Activated CD4-positive, CD25-positive, alpha-beta regulatory T cell treated with anti-CD3 and anti-CD28 coated beads, Interleukin-2, amount 50 U/mL, for 24 hours (primary cell): ENCODE results near the gene CADM4.
"Not testable (repeated sequence)": the region's sequence is repeated elsewhere in the genome, so short reads cannot be mapped to it uniquely, and the experiment has no call there.

Source experiments
- ATAC-seq, 2 donors: fragments of 150-1000 bp; cut with Tn5 transposase; one replicate each; pipeline ENCODE4 v1.10.0; 2021; ENCODE audit warnings: mild to moderate bottlenecking in 1 of 2, moderate library complexity in 1 of 2

Gene CADM4, protein sequence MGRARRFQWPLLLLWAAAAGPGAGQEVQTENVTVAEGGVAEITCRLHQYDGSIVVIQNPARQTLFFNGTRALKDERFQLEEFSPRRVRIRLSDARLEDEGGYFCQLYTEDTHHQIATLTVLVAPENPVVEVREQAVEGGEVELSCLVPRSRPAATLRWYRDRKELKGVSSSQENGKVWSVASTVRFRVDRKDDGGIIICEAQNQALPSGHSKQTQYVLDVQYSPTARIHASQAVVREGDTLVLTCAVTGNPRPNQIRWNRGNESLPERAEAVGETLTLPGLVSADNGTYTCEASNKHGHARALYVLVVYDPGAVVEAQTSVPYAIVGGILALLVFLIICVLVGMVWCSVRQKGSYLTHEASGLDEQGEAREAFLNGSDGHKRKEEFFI

DNA sequence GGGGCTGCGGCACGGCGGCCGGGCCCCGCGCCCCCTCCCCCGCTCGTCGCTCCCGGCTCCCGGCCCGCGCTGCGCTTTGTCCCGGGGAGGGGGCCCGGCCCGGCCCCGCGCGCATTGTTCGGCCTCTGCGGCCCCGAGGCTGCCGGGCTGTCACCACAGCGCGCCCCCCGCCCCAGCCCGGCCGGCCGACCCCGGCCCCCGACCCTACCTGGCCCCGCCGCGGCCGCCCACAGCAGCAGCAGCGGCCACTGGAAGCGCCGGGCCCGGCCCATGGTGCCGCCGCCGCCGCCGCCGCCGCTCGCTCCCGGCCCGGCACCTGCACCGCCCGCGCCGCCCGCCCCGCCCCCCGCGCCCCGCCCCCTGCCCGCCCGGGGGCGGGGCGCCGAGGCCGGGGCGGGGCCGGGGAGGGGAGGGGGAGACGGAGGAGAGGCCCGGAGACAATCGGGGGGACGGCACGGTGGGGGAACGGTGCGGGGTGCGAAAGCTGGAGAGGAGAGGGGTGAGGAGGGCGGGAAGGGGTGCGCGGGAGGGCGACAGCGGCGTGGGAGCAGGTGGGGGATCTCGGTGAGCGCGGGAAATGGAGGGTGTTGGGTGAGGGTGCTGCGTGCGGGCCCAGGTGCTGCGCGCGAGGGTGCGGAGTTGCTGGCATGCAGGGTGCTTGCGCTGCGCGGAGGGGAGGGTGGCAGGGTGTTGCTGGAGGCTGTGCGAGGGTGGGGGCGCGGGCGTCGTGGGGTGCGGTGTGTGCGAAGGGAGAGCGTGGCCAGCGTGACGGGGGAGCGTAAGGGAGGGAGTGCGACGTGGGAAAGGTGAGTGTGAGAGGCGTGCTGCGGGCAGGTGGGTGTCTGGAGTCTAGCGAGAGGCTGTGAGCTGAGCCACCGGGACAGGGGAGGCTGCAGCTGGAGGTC lies at the start of gene CADM4:
Gene CADM4 (minus strand): TSS at position 332 of the 905 bp plus-strand sequence. CDS start 60 bp downstream, at position 272.
- ATAC-seq, result peak; percentile 75 to 83

DNA sequence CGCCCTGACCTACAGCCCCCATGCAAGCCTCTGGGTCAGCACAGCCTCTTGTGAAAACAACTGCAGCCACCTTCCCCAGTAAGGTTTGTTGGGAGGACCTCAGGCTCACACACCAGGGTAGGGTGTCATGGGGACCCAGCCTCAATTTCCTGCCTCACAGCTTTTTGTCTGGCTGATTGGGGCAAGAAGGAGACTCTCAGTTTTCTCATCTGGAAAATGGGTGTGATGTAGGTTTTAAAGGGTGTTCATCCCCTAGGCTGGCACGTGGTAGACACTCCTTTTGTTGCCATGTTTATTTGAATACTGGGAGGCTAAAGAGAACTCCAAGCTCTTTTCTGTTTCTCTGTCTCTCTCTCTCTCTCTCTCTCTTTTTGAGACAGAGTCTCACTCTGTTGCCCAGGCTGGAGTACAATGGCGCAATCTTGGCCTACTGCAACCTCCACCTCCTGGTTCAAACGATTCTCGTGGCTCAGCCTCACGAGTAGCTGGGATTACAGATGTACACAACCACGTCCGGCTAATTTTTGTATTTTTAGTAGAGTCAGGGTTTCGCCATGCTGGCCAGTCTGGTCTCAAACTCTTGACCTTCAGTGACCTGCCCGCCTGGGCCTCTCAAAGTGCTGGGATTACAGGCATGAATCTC lies 48.5 kb upstream of the CADM4 start:
- no peak for ATAC-seq

DNA sequence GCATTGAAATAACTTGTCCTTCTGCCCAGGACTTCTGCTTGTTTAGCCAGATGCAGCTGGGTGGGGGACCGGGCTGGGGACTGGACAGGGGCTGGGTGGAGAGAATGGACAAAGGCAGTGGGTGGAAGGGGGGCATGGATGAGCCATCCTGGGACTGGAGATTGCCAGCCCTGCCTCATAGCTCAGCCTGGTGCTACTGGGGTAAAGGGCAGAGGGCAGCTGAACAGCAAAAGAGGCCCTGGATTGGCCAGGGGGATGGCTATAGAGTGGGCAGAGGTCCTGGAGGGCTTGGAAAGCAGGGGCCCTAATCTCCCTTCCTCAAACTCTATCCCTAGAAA lies 48.0 kb upstream of the CADM4 start:
- ATAC-seq, result no peak

DNA sequence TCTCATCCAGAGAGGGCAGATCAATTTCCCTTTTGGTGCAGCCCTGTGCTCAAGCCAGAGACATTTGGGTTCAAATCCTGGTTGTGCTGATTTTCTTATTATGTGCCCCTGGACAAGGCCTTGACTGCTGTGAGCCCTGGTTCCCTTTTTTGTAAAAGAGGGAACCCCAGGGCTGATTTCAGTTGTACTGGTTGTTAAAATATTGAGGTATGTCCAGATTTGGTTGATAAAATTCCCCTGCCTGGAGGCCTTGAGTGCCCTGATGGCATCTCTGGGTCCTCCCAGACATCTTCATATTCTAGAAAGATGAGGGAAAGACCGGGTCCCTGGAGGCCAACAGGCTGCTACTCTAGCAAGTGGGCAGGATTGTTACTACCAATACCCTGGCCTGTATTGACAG lies 44.7 kb upstream of the CADM4 start:
- ATAC-seq, result no peak

DNA sequence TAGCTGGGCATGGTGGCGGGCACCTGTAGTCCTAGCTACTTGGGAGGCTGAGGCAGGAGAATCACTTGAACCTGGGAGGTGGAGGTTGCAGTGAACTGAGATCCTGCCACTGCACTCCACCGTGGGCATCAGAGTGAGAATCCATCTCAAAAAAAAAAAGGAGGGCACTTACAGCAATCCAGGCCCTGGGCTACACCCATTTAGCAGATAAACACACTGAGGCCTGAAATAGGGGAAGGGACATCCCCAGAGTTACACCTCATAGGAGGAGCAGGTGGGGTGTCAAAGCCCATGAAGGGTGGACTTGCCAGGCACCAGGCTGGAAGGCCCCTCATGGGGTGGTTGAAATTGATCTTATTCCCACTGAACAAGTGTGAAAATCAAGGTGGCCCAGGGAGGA lies 44.3 kb upstream of the CADM4 start:
- ATAC-seq, result no peak

DNA sequence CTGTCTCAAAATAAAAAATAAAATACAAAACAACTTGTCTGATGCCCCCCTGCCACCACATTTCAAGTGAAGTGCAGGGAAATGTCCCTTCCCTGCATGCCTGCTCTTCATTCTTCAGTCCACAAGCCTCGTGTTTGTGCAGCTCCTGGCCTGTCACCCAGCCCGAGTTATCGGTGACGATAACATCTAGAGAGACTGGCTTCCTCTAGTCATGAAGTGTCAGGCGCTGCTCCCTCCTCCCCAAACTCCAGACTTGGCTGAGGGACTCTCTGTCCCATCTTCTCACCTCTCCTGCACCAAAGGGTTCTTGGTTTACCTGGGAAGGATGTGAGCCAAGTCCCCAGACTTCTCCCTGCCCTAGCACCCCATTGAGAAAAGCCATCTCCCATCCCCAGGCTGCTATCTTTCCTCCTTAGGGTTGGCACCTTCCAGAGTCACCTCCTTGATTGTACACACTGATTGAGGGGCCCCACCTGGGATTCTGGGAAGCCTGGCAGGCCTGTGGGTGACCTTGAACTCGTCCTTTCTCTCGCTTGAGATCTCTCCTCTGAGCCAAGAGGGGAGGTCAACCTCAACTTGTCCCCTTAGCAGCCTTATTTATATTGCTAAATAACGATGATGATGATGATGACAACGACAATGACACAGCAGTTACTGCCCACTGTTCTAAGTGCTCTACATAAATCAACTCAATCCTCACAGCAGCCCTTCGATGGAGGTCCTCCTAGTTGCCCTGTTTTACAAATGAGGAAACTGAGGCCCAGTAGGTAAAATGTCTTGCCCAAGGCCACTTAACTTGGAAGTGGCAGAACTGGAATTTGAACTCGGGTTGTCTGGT lies 43.4 kb upstream of the CADM4 start:
- no peak for ATAC-seq

DNA sequence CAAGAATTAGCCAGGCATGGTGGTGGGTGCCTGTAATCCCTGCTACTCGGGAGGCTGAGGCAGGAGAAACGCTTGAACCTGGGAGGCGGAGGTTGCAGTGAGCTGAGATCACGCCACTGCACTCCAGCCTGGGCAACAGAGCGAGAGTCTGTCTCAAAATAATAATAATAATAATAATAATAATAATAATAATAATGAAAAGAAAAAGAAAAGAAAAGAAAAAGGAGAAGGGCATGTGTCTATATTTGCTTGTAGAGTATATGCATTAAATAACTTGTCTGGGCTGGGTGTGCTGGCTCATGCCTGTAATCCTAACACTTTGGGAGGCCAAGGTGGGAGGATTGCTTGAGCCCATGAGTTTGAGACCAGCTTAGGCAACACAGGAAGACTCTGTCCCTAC lies 42.6 kb upstream of the CADM4 start:
- not testable (repeated sequence) for ATAC-seq

DNA sequence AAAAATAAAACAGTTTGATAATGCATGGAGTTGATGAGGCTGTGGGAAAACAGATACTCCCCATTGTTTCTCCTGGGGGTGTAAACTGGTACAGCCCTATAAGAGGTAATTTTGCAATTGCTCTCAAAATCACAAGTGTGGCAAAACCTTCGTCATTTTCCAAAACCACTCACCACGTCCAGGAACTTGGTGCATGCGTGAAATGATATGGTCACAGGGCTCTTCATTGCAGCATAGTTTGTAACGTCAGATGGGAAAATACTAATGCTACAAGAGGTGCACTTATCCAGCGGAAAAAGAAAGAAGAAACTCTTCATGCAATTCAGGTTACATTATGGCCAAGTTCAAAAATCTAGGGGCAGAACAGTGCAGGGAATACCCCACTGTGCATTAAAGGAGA lies 42.2 kb upstream of the CADM4 start:
- no peak for ATAC-seq

DNA sequence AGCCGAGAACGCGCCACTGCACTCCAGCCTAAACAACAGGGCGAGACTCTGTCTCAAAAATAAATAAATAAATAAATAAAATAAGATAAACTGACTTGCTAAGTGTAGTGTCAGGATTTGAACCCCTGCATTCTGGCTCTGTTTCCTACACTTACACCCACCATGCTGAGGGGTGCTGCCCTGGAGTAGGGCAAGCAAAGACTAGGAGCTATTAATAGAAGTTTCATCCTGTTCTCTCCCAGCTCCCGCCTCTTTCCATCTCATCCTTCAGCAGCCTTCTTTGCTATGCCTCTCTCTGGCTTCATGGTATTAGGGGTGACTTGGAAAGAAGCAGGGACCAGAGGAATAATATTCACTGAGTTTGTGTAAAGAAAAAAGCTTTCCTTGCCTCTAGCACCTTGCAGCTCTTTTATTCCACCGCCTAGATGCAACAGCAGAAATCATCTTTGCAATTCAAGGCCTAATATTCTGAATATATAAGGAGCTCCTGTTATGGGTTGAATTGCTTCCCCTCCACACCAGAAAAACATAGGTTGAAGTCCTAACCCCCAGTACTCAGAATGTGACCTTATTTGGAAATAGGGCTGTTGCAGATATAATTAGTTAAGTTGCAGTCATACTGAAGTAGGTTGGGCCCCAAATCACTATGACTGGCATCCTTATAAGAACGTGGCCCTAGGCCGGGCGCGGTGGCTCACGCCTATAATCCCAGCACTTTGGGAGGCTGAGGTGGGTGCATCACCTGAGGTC lies 39.0 kb upstream of the CADM4 start:
- ATAC-seq, result no peak

DNA sequence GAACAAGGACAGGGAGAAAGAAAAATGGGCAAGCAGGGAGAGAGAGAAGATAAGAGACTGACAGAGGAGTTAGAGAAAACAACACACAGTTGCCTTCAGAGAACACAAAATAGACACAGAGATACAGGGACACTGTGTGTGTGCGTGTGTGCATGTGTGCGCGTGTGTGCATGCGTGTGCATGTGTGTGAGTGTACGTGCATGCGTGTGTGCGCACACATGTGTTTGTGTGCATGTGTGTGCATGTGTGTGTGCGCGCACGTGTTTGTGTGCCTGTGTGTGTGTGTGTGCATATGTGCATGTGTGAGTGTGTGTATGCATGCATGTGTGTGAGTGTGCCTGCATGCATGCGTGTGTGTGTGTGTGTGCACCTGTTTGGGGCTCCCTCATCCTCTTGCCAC lies 36.3 kb upstream of the CADM4 start:
- ATAC-seq, result no peak

DNA sequence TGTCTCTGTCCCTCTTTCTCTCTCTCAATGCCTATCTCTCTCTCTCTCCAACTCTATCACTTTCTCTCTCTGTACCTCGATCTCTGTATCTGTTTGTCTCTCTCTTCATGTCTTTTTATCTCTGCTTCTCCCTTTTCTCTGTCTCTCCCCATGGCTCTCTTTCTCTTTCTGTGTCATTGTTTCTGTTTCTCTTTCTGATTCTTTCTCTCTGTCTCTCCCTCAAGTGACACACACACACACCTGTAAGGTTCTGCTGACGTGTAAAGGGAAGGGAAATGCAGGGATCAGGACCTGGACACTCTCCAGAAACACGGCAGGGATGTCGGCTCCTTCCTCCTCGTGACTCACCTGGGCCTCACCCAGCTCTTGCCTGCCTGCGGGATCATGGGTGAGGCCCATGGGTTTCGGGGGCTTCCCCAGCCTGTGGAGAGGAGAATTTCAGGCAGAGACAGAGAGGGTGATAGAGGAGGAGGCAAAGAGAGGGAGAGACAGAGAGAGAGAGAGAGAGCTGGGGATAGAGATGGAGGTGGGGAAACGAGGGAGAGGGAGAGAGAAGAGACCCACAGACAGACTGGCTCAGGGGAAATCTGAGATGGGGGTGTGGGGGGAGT lies 35.7 kb upstream of the CADM4 start:
- peak; percentile 64 to 72 for ATAC-seq

DNA sequence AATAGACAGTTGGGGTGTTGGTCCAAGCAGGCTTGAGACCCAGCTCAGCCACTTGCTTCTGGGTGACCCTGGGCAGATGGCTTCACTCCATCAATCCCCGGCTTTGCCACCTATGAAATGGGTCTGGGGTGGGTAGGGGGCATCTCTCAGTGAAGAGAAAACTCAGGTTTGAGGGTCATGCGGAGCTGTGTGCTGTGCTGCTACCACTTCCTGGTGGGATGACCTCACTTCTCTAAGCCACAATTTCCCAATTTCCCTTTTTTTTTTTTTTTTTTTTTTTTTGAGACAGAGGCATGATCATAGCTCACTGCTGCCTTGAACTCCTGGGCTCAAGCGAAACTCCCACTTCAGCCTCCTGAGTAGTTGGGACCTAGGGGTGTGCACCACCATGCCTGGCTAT lies 34.9 kb upstream of the CADM4 start:
- ATAC-seq, result no peak

DNA sequence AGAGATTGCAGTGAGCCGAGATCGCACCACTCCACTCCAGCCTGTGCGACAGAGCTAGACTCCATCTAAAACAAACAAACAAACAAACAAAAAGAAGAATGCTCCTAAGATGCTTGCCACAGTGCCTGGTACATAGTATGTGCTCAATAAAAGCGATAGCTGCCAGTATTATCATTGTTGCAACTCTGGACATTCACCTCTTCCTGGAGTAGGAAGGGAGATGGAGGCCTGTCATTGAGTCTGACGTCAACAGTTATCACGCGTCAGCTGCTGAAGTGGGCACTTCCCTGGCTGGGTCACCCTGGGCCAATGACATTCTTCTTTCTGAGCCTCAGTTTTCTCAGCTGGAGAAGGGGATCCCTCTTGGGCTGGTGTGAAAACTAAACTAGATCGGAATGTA lies 34.5 kb upstream of the CADM4 start:
- no peak for ATAC-seq

DNA sequence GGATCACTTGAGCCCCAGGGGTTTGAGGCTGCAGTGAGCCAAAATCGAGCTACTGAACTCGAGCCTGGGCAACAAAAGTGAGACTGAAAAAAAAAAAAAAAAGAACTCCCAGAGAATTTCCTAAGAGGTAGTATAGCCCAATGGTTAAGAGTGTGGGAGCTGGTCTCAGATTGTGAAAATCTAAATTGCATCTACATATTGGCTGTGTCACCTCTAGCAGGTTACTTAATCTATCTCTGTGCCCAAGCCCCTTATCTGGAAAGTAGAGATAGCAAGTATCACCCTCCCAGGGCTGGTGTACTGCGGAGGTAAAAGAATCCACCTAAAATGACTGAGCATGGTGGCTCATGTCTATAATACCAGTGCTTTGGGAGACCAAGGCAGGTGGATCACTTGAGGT lies 34.0 kb upstream of the CADM4 start:
- no peak for ATAC-seq

DNA sequence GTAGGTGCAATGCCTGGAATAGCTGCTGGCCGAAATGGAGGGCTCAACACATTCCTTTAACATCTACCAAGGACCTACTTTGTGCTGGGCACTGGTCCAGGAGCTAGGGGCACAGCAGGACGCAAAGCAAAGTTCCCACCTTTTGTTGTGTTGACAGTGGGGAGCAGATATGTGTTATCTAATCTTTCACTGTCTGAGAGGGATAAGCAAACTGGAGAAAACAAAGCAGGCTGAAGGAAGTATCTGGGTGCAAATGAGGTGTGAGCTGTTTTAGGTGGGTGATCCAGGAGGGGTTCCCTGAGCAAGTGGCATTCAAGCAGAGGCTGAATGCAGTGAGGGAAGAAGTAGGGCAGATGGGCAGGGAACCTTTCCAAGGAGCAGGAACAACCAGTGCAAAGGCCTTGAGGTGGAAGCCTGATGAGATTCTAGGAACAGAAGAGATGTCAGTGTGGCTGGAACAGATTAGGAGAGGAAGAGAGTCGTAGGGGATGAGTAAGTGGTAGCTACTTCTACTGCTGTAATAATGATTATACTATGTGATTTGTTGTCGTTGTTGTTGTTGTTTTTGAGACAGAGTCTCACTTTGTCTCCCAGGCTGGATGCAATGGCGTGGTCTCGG lies 32.5 kb upstream of the CADM4 start:
- no peak for ATAC-seq

DNA sequence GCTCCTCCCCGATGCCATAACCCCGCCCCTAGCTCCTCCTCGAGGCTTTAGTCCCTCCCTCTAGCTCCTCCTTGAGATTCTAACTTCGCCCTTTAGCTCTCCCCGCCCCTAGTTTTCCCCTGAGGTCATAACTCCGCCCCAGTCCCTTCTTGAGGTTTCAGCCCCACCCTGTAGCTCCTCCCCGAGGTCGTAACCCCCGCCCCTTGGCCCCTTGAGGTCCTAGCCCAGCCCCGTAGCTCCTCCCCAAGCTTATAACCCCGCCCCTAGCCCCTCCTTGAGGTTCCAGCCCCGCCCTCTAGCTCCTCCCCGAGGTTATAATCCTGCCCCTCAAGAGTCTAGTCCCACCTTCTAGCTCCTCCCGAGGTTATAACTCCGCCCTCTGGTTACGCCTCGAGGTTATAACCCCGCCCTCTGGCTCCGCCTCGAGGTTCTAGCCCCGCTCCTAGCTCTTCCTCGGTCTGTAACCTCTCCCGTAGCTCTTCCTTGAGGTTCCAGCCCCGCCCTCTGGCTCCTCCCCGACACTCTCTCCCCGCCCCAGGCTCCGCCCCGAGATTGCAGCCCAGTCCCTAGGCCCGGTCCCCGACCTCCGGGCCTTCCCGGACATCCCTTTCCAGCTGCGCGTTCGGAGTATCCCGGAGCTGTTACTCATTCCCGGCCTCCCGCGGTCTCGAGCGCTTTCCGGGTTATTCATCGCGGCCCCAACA lies 28.9 kb upstream of the CADM4 start:
- ATAC-seq, result peak; percentile 90

DNA sequence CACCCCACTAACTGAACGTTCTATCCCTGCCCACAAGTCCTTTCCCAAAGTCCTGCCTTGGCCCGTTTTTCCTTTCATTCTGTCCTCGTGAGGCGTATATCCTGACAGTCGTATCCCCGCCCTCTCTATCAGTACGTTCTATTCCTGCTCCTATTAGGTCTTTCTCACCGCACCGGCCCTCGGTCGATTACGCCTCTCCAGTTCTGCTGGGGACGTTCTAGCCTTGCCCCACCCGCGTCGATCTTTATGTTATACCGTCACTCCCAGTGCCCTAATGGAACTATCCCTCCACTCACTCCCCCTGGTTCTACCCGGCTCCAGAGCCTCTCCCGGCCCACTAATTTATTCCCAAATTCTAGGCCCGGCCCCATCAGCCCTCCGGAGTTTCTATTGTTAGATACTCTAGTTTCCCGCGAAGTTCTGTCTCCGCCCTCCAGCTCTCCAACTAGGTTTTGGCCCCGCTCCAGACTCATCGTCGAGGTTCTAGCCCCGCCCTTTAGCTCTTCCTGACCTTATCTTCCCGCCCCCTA lies 28.3 kb upstream of the CADM4 start:
- no peak for ATAC-seq

DNA sequence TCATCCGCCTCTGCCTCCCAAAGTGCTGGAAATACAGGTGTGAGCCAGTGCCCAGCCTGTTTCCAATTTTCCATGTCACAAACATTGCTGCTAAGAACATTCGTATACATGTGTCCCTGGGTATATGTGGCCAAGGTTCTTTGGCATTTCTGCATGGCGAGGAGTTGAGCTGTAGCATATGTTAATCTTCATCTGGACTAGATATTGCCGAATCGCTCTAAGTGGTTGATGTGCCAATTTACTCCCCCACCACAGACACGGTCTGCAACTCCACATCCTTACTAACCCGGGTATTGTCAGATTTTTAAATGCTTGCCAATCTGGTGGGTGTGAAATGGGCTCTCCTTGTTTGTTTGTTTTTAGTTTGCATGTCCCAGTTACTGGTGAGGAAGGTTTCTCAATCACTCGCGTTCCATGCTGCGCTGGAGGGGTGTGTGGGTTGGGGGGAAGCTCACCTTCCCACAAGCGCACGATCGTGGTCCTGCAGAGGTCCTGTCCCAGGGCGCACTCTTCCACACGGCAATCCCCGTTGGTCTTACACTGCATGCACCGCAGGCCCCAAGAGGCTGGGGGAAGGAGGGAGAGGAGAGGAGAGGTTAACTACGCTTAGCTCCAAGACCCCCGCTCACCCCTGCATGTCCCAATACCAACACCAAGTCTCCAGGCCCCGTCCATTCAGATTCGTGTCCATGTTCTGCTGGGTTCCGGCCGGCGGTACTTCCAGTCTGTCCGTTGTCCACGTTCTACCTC lies 27.7 kb upstream of the CADM4 start:
- no peak for ATAC-seq

DNA sequence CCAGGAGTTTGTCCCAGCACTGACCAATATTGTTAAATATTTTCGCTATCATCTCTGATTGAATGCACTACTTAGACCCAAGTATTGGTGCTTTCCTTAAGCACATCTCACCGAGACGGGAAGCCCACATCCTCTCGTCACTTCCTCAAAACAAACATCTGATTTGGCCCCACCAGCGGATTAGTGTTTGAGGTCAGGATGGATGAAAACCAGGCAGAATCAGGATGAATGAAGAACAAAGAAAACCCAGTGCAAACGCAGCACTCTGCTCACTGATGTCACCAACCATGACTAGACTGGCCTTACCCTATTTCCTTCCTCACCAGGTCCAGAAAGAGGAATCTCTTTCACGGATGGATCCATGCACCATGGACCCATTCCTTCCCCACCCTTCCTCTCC lies 24.4 kb upstream of the CADM4 start:
- ATAC-seq, result no peak
